H1 (cell line): ENCODE measurements around the gene ZMPSTE24. TPM values are rescaled to one million over a fixed set of nuclear protein-coding genes. Genes with fewer than 3 reads are reported as not detected.

Experiments used
- CHD7 ChIP-seq: fragments of 300-600 bp; sonication (generic); IDR thresholded peaks from 2 replicates; pipeline ENCODE4 v1.7.1; 2012; ENCODE audit warnings: low read length, moderate library complexity, mild to moderate bottlenecking, inconsistent platforms; ENCODE audit not compliant: insufficient replicate concordance
- CTCF ChIP-seq, 3 experiments: IDR thresholded peaks; 1 replicate in 2 of 3; 2 replicates in 1 of 3; pipeline versions ENCODE4 v1.5.1 to v1.6.1; 2011; ENCODE audit warnings: low read length in 3 of 3, mild to moderate bottlenecking in 3 of 3, inconsistent platforms in 2 of 3, low read depth in 1 of 3, moderate library complexity in 1 of 3; ENCODE audit not compliant: insufficient read depth in 1 of 3; ENCODE audit errors: control extremely low read depth in 1 of 3
- EGR1 ChIP-seq: IDR thresholded peaks from 2 replicates; pipeline ENCODE4 v1.6.1; 2011; ENCODE audit warnings: low read depth, low read length, borderline replicate concordance
- JUN ChIP-seq: IDR thresholded peaks from 2 replicates; pipeline ENCODE4 v1.6.1; 2011; ENCODE audit warnings: low read depth, mild to moderate bottlenecking, improper control_type of control experiment, low read length
- MAFK ChIP-seq: IDR thresholded peaks from 2 replicates; pipeline ENCODE4 v1.6.1; 2012; ENCODE audit warnings: low read depth, mild to moderate bottlenecking, improper control_type of control experiment, low read length
- POLR2AphosphoS5 ChIP-seq: IDR thresholded peaks from 2 replicates; pipeline ENCODE4 v1.6.1; 2011; ENCODE audit warnings: low read depth, low read length
- SIX5 ChIP-seq: IDR thresholded peaks from 2 replicates; pipeline ENCODE4 v1.6.1; 2011; ENCODE audit warnings: mild to moderate bottlenecking, low read depth, low read length
- TCF12 ChIP-seq: IDR thresholded peaks from 2 replicates; pipeline ENCODE4 v1.6.1; 2011; ENCODE audit warnings: low read depth, mild to moderate bottlenecking, low read length
- polyA plus RNA-seq, 7 experiments: library from polyadenylated mRNA; depleted of rRNA in 3 of 7; stranded (reverse) in 5 of 7; unstranded in 2 of 7; fragments of >200 nt in 5 of 7; fragments of 200-250 nt in 2 of 7; gene quantifications; 1 replicate in 5 of 7; 2 replicates in 1 of 7; 4 replicates in 1 of 7; pipeline versions ENCODE4 v1.2.1 to v1.2.3, GENCODE V29; 2011 to 2013; ENCODE audit warnings: missing spikeins in 2 of 7, mixed read lengths in 2 of 7
- total RNA-seq: library from RNA; stranded (reverse); fragmentation: NEBNext Ultra II Directional; extraction: Animal tissue kit (Norgen Biotek cat#: 25700); gene quantifications from 2 replicates; pipeline ENCODE4 v1.2.1, GENCODE V29; 2021

The ZMPSTE24 gene
- total and polyA plus RNA-seq, 2 of the 8 experiments (the other 6 are each of a cell fraction or from before 2014, with no cell fraction given), result 12.7 to 42.9 TPM

- TF ChIP-seq CHD7 (no peak), TCF12 (no peak), CTCF (IDR thresholded peaks at IDR 0.05; ENCODE audit: control extremely low read depth in 1 of 3, insufficient read depth in 1 of 3, low read depth in 1 of 3, low read length in 3 of 3) (no peak), SIX5 (no peak), POLR2AphosphoS5 (no peak), MAFK (no peak), EGR1 (no peak), JUN (no peak)
Observed at GRCh38 chr1:40281853-40282252, 23.8 kb downstream of the ZMPSTE24 start (continued).
